ENCODE measurements around the gene GLIPR2.

DNA sequence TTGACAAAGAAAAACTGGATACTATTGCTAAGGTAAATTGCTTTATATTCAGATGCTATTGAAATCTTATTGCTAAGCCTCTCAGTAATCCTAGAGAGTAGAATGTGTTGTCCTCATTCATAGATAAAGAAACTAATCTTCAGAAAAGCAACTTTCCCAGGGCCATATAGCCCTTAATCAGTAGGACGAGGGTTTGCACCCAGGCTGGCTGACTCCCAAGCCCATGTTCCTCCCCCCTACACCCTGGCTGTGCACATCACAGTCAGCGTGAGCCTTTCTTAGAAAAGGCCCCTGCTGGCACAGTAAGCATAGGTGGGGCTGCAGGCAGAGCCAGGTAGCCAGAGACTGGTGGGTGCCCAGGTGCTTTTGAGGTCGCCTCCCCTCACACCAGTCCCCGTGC is 15.8 kb upstream of the GLIPR2 start:
- TF ChIP-seq CTCF (conservative IDR thresholded peaks at IDR 0.05; ENCODE audit: low read depth in 2 of 2) (no peak), EZH2 (IDR thresholded peaks at IDR 0.05; ENCODE audit: low read depth, unreplicated experiment) (no peak), EZH2phosphoT487 (IDR thresholded peaks at IDR 0.05; ENCODE audit: unreplicated experiment) (no peak)

Measured in GM23338 (cell line).